Thyroid gland (tissue), 4 donors: ENCODE results near the gene MYL1. TPM values are rescaled to one million over a fixed set of nuclear protein-coding genes. Genes with fewer than 3 reads are reported as not detected.

ENCODE experiments used
- DNase-seq, 2 donors: peaks; one replicate each; pipeline ENCODE4 v3.0.0-alpha.2; 2019
- H3K27ac ChIP-seq, 3 donors: fragments of 200-600 bp; sonication (generic); 1 replicate in 2 of 3; 2 replicates in 1 of 3; pipeline ENCODE4 v1.5.1; 2016 to 2019; ENCODE audit warnings: mild to moderate bottlenecking in 1 of 3, moderate library complexity in 1 of 3
- H3K27me3 ChIP-seq: fragments of 200-600 bp; sonication (generic); one replicate; pipeline ENCODE4 v1.5.1; 2019
- H3K36me3 ChIP-seq, 2 donors: fragments of 200-600 bp; sonication (generic); one replicate each; pipeline ENCODE4 v1.5.1; 2016 to 2019
- H3K4me1 ChIP-seq, 2 donors: fragments of 200-600 bp; sonication (generic); one replicate each; pipeline ENCODE4 v1.5.1; 2017 to 2019
- H3K4me3 ChIP-seq, 3 donors: fragments of 200-600 bp; sonication (generic); replicated peaks in 1 of 3; 1 replicate in 2 of 3; 2 replicates in 1 of 3; pipeline ENCODE4 v1.5.1; 2016; ENCODE audit warnings: mild to moderate bottlenecking in 1 of 3
- H3K9me3 ChIP-seq: fragments of 200-600 bp; sonication (generic); one replicate; pipeline ENCODE4 v1.5.1; 2017
- POLR2A ChIP-seq, 2 donors: fragments of 450-650 bp; IDR thresholded peaks; one replicate each; pipeline ENCODE4 v1.6.1; 2017; ENCODE audit warnings: antibody characterized with exemption in 2 of 2, mild to moderate bottlenecking in 2 of 2, moderate library complexity in 1 of 2
- WGBS, 2 donors: methylation state at CpG; one replicate each; pipeline ENCODE4 v1.1.5; 2017; 5-methylcytosine and 5-hydroxymethylcytosine counted together
- intact Hi-C: fragments of 100-400 bp; cut with DNase I; formaldehyde crosslinking; loops from one replicate; pipeline ENCODE4 v1.15.1; 2023
- total RNA-seq, 4 donors: library from RNA; depleted of rRNA; stranded (reverse); fragments of >200 nt; gene quantifications; one replicate each; pipeline ENCODE4 v1.2.3, GENCODE V29; 2016
- TF ChIP-seq, protein P1 (sequence below), 6 experiments: fragments of 200-600 bp in 3 of 6; fragments of 450-650 bp in 3 of 6; sonication (generic) in 3 of 6; IDR thresholded peaks; one replicate each; pipeline ENCODE4 v1.5.1; 2016 to 2019; ENCODE audit warnings: antibody characterized with exemption in 6 of 6, mild to moderate bottlenecking in 2 of 6, inconsistent platforms in 1 of 6, moderate library complexity in 1 of 6

MYL1 gene
- total RNA-seq, 4 donors from 2014 or later: not detected

DNA sequence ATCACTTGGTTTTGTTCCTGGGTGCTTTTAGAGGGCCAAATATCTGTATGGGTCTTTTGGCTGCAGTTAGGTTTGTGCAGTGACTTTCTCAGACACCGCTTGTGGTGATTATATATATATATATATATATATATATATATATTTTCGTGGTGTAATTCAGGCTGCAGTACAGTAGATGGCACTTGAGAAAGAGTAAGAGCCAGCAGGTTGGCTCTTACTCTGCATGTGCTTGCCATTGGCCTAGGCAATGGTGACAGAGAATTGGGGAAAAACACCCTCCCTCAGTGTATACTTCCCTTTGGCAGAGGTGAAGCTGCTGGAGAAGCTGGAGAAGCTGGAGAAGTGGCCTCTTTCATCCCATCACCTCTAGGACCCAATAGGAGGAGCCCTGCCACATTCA lies 22.2 kb upstream of the MYL1 start:
- TF ChIP-seq, protein P1, sequence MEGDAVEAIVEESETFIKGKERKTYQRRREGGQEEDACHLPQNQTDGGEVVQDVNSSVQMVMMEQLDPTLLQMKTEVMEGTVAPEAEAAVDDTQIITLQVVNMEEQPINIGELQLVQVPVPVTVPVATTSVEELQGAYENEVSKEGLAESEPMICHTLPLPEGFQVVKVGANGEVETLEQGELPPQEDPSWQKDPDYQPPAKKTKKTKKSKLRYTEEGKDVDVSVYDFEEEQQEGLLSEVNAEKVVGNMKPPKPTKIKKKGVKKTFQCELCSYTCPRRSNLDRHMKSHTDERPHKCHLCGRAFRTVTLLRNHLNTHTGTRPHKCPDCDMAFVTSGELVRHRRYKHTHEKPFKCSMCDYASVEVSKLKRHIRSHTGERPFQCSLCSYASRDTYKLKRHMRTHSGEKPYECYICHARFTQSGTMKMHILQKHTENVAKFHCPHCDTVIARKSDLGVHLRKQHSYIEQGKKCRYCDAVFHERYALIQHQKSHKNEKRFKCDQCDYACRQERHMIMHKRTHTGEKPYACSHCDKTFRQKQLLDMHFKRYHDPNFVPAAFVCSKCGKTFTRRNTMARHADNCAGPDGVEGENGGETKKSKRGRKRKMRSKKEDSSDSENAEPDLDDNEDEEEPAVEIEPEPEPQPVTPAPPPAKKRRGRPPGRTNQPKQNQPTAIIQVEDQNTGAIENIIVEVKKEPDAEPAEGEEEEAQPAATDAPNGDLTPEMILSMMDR (IDR thresholded peaks at IDR 0.05): no peak
- TF ChIP-seq POLR2A (IDR thresholded peaks at IDR 0.05): no peak
- Histone ChIP-seq H3K4me3 (no peak overlapping the region), H3K9me3 (no peaks in the 10 kb centered on the region), H3K27me3 (no peaks in the 10 kb centered on the region), H3K4me1 (no peaks in the 10 kb centered on the region), H3K27ac (no peak overlapping the region), H3K36me3 (no peaks in the 10 kb centered on the region)
- DNase-seq: no peak
- intact Hi-C loops: no loop called here
- 46 to 63% methylated on average over 2 of the region's 2 CpGs for WGBS, 2 donors

DNA sequence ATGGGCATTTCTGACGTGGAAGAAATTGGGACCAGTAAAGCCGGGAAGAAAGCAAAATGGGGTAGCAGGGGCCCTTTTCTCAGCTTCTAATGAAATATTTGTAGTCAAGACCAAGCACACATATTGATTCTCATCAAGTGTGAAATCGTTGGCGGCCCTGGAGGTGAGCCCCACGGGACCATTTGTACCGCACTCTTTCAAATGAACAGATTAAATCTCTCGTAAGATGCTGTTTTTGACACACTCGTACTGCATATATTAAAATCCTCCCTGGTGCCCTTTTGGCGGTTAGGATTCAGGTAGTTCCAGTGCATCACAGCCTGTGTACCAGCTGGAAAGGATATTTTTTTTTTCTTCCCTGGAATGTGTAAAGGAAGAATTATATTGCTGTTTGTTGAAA lies 9.9 kb upstream of the MYL1 start:
- no peak for DNase-seq
- intact Hi-C loops: no loop called here
- no peak overlapping the region for H3K27ac ChIP-seq
- no peaks in the 10 kb centered on the region for H3K4me1 ChIP-seq
- no peaks in the 10 kb centered on the region for H3K36me3 ChIP-seq
- no peak for TF ChIP-seq POLR2A (IDR thresholded peaks at IDR 0.05)
- TF ChIP-seq, protein P1 (IDR thresholded peaks at IDR 0.05): no peak
- H3K4me3 ChIP-seq: no peak overlapping the region
- no peaks in the 10 kb centered on the region for H3K9me3 ChIP-seq
- WGBS, 2 donors: 86 to 90% methylated on average over 9 of the region's 9 CpGs
- H3K27me3 ChIP-seq: no peaks in the 10 kb centered on the region

DNA sequence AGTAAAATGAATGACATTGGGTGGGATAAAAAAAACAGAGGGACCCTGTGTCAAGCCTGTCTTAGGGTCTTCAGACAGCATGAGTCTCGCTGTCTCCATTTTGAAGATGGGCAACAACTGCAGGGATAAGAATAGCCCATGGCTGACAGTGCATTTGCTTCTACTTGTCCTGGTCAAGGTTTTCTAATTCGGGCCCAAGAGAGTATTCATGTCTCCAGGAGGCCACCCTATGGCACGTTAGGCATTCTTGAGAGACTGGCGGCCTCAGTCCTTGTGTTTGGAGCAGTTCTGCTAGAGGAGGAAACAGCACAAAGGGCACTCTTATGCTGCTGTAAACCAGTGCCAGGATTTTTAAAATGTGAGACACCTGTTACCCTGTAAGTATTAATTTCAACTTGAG lies 9.5 kb upstream of the MYL1 start:
- no peaks in the 10 kb centered on the region for H3K36me3 ChIP-seq
- intact Hi-C loops: no loop called here
- H3K4me3 ChIP-seq: no peak overlapping the region
- TF ChIP-seq, protein P1 (IDR thresholded peaks at IDR 0.05): no peak
- H3K27me3 ChIP-seq: no peaks in the 10 kb centered on the region
- H3K9me3 ChIP-seq: no peaks in the 10 kb centered on the region
- no peak overlapping the region for H3K27ac ChIP-seq
- DNase-seq: no peak
- WGBS, 2 donors: 57 to 62% methylated on average over 4 of the region's 4 CpGs
- no peaks in the 10 kb centered on the region for H3K4me1 ChIP-seq

DNA sequence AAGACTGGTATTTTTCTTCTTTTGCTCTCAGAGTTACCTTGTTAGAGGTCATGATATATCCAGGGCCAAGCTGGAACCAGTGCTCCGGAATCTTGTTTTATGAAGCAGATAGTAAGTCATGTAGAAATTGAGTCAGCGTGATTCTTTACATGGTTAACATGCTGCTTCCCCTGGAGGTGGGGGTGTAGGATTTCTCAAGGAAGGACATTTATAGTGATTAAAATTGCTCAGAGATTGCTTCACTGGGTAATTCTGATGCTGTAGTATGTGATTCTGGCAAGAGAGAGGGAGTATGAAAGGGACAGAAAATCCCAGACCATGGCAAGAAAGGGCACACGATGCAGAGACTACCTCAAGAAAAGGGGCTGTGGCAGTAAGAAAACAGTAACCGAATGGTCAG lies 8.0 kb upstream of the MYL1 start:
- Histone ChIP-seq H3K27ac (no peak overlapping the region), H3K4me1 (no peaks in the 10 kb centered on the region), H3K9me3 (no peaks in the 10 kb centered on the region), H3K27me3 (no peaks in the 10 kb centered on the region), H3K36me3 (no peaks in the 10 kb centered on the region), H3K4me3 (no peak overlapping the region)
- DNase-seq: no peak
- 91 to 95% methylated on average over 4 of the region's 4 CpGs for WGBS, 2 donors
- intact Hi-C loops: no loop called here
- TF ChIP-seq POLR2A (IDR thresholded peaks at IDR 0.05): no peak
- TF ChIP-seq, protein P1 (IDR thresholded peaks at IDR 0.05): no peak

DNA sequence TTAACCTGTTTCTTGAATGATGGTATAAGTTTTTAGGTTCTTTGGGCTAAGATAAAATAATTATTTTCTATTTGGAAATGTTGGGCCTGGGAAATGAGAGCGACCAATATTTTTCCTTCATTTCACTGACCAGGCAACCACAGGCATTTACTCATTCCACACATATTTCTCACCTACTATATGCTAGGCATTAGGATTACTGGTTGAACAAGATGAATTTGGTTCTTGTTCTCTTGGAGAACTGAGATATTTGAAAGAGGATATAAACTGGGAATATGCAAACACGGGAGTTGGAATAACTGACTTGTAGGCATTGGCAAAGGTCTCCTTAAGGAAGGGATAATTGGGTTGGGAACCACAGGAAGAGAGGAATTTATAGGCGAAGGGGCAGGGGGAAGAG lies 3.9 kb upstream of the MYL1 start:
- 76 to 80% methylated on average over 3 of the region's 3 CpGs for WGBS, 2 donors

More for the DNA sequence above, 3.9 kb upstream of the MYL1 start:
- H3K27ac ChIP-seq: no peak overlapping the region
- H3K36me3 ChIP-seq: no peaks in the 10 kb centered on the region
- DNase-seq: no peak
- no peaks in the 10 kb centered on the region for H3K9me3 ChIP-seq
- H3K27me3 ChIP-seq: no peaks in the 10 kb centered on the region
- no peak overlapping the region for H3K4me3 ChIP-seq
- TF ChIP-seq, protein P1 (IDR thresholded peaks at IDR 0.05): no peak
- TF ChIP-seq POLR2A (IDR thresholded peaks at IDR 0.05): no peak
- H3K4me1 ChIP-seq: no peaks in the 10 kb centered on the region
- intact Hi-C loops: no loop called here
